Left lung (tissue), 10 donors: ENCODE measurements around the gene GALNT15. TPM values are rescaled to one million over a fixed set of nuclear protein-coding genes. Genes with fewer than 3 reads are reported as not detected.

Experiments
- ATAC-seq: fragments of 200-7000 bp; cut with Tn5 transposase; one replicate; pipeline ENCODE4 v1.9.1; 2020; ENCODE audit warnings: moderate library complexity
- DNase-seq, 4 donors: peaks; one replicate each; pipeline ENCODE4 v3.0.0-alpha.2; 2013 to 2020
- H3K27ac ChIP-seq, 2 donors: fragments of 200-600 bp; sonication (generic) in 1 of 2; one replicate each; pipeline versions ENCODE4 v1.5.0 to v1.8.0; 2020 to 2021
- H3K27me3 ChIP-seq, 2 donors: fragments of 200-600 bp; sonication (generic) in 1 of 2; one replicate each; pipeline versions ENCODE4 v1.5.0 to v1.8.0; 2020 to 2021
- H3K36me3 ChIP-seq, 2 donors: fragments of 200-600 bp; sonication (generic) in 1 of 2; one replicate each; pipeline versions ENCODE4 v1.5.0 to v1.8.0; 2020 to 2021
- H3K4me1 ChIP-seq, 2 donors: fragments of 200-600 bp; one replicate each; pipeline ENCODE4 v1.8.0; 2021
- H3K4me3 ChIP-seq, 2 donors: fragments of 200-600 bp; sonication (generic) in 1 of 2; one replicate each; pipeline versions ENCODE4 v1.5.0 to v1.8.0; 2020 to 2021; ENCODE audit warnings: mild to moderate bottlenecking in 1 of 2
- H3K9me3 ChIP-seq, 2 donors: fragments of 200-600 bp; sonication (generic) in 1 of 2; one replicate each; pipeline versions ENCODE4 v1.5.0 to v1.8.0; 2020 to 2021
- intact Hi-C, 2 donors: fragments of 100-400 bp; cut with DNase I; formaldehyde crosslinking; loops; one replicate each; pipeline versions ENCODE4 v1.11.2 to v1.14.2; 2022
- polyA plus RNA-seq, 6 donors: library from polyadenylated mRNA; unstranded; fragments of 120-200 nt; gene quantifications; one replicate each; pipeline ENCODE4 v1.2.1, GENCODE V29; 2013; ENCODE audit not compliant: insufficient read length in 6 of 6
- total RNA-seq, 2 donors: library from RNA; stranded (reverse); fragmentation: NEBNext Ultra II Directional; extraction: Animal tissue kit (Norgen Biotek cat#: 25700); gene quantifications; one replicate each; pipeline ENCODE4 v1.2.1, GENCODE V29; 2021
- TF ChIP-seq, protein P1 (sequence below), 2 donors: fragments of 200-600 bp; sonication (generic) in 1 of 2; IDR thresholded peaks; one replicate each; pipeline versions ENCODE4 v1.5.0 to v1.8.0; 2021; ENCODE audit warnings: antibody characterized with exemption in 2 of 2
- donor health status: DM: no; HTN: yes; CAD: no.
- donor health status: DM: no; HTN: no; CAD: no.

Gene GALNT15
- total and polyA plus RNA-seq, 8 donors: 0.98 to 4.5 (median 1.9) TPM

DNA sequence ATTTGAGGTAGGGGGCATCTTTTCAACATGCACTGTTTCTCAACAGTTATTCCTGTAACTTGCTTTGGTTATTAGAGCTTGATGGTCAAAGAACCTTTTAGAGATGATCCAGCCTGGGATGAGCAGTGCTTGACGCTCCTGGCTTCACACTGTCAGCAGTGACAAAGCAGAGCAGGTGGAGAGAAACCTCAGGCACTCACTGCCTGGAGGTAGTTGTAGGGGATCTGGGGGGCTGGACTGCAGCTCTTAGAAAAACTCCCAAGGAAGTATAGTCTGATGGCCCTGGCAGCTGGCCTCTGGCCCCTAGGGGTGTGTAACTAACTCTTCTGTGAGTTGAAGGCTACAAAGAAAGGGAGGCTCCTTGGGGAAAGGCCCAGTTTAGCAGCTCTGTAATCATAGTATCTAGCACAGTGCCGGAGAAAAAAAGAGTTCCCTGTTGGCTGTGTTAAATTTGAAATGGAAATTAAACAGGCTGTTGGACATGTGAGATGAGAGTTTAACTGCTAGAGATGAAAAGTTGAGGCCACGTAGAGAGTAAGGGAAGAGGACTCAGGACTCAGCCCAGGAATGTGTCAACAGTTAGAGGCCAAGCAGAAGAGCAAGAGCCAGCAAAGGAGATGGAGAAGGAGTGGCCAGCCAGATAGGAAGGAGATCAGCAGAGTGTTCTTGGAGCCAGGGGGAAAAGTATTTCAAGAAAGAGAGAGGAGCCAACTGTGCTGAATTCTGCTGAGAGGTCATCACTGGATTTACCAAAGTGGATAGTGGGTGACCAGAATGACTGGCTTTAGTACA, 104.7 kb downstream of the GALNT15 start:
- DNase-seq: no peak
- H3K27ac ChIP-seq: no peak overlapping the region
- no peak overlapping the region for H3K4me3 ChIP-seq
- H3K4me1 ChIP-seq: no peaks in the 10 kb centered on the region
- no peaks in the 10 kb centered on the region for H3K27me3 ChIP-seq
- TF ChIP-seq, protein P1, sequence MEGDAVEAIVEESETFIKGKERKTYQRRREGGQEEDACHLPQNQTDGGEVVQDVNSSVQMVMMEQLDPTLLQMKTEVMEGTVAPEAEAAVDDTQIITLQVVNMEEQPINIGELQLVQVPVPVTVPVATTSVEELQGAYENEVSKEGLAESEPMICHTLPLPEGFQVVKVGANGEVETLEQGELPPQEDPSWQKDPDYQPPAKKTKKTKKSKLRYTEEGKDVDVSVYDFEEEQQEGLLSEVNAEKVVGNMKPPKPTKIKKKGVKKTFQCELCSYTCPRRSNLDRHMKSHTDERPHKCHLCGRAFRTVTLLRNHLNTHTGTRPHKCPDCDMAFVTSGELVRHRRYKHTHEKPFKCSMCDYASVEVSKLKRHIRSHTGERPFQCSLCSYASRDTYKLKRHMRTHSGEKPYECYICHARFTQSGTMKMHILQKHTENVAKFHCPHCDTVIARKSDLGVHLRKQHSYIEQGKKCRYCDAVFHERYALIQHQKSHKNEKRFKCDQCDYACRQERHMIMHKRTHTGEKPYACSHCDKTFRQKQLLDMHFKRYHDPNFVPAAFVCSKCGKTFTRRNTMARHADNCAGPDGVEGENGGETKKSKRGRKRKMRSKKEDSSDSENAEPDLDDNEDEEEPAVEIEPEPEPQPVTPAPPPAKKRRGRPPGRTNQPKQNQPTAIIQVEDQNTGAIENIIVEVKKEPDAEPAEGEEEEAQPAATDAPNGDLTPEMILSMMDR (IDR thresholded peaks at IDR 0.05): no peak
- intact Hi-C loops: no loop called here
- no peaks in the 10 kb centered on the region for H3K9me3 ChIP-seq
- no peak for ATAC-seq
- peaks cover 0 to 28% of the 10 kb centered on the region in 2 donors for H3K36me3 ChIP-seq

- H3K27me3 ChIP-seq: no peaks in the 10 kb centered on the region
- no peak overlapping the region for H3K4me3 ChIP-seq
- ATAC-seq: no peak
These were observed 106.2 kb downstream of the GALNT15 start for GRCh38 chr3:16280671-16281070.

More at GRCh38 chr3:16280671-16281070, 106.2 kb downstream of the GALNT15 start:
- Histone ChIP-seq H3K4me1 (no peaks in the 10 kb centered on the region), H3K36me3 (peaks cover 0 to 28% of the 10 kb centered on the region in 2 donors), H3K9me3 (no peaks in the 10 kb centered on the region), H3K27ac (no peak overlapping the region)
- intact Hi-C loops: no loop called here
- no peak for DNase-seq
- TF ChIP-seq, protein P1 (IDR thresholded peaks at IDR 0.05): no peak

Other genes starting within 250 kb of the GALNT15 start
- gene DPH3, start 90.3 kb downstream of the GALNT15 start, total RNA-seq: 10 to 100 TPM; 21.9 to 30.4 TPM
- gene DPH3, start 90.3 kb downstream of the GALNT15 start, polyA plus RNA-seq: 10 to 100 TPM; 15.4 to 21.8 (median 18.4) TPM
- gene OXNAD1, start 90.5 kb downstream of the GALNT15 start, total RNA-seq: 10 to 100 TPM in 1 of 2 donors, 1 to 10 TPM in 1; 8.4 to 14.3 TPM
- 10 to 100 TPM; 10.9 to 13.5 (median 11.9) TPM for gene OXNAD1, start 90.5 kb downstream of the GALNT15 start, polyA plus RNA-seq